Liver (tissue), 9 donors: ENCODE measurements around the gene APOF. TPM values are rescaled to one million over a fixed set of nuclear protein-coding genes. Genes with fewer than 3 reads are reported as not detected.
A peak's percentile ranks its signal among the peaks of the same experiment; 100 is the strongest.
"Not testable (repeated sequence)": the region's sequence is repeated elsewhere in the genome, so short reads cannot be mapped to it uniquely, and the experiment has no call there.

Experiments used
- DNase-seq: peaks from one replicate; pipeline ENCODE4 v3.0.0-alpha.2; 2017; ENCODE audit warnings: low spot score
- H3K27ac ChIP-seq, 2 donors: one replicate each; pipeline ENCODE4 v1.7.0; 2013; ENCODE audit warnings: inconsistent platforms in 2 of 2, low read length in 2 of 2, control low read depth in 1 of 2, low read depth in 1 of 2, mild to moderate bottlenecking in 1 of 2
- H3K27me3 ChIP-seq, 4 donors: one replicate each; pipeline versions ENCODE4 v1.6.1 to v1.7.0; 2013; ENCODE audit warnings: low read length in 3 of 4, inconsistent platforms in 1 of 4, mild to moderate bottlenecking in 1 of 4, moderate library complexity in 1 of 4; ENCODE audit not compliant: control insufficient read depth in 4 of 4, insufficient read depth in 4 of 4
- H3K36me3 ChIP-seq, 4 donors: one replicate each; pipeline versions ENCODE4 v1.6.1 to v1.7.0; 2013; ENCODE audit warnings: low read length in 3 of 4, mild to moderate bottlenecking in 3 of 4, low read depth in 1 of 4, moderate library complexity in 1 of 4; ENCODE audit not compliant: control insufficient read depth in 4 of 4, insufficient read depth in 3 of 4
- H3K4me1 ChIP-seq, 4 donors: one replicate each; pipeline versions ENCODE4 v1.6.1 to v1.7.0; 2013; ENCODE audit warnings: low read length in 3 of 4, mild to moderate bottlenecking in 3 of 4, moderate library complexity in 1 of 4; ENCODE audit not compliant: control insufficient read depth in 4 of 4, insufficient read depth in 4 of 4
- H3K4me3 ChIP-seq, 3 donors: one replicate each; pipeline versions ENCODE4 v1.6.1 to v1.7.0; 2013; ENCODE audit warnings: low read length in 3 of 3, control low read depth in 1 of 3, low read depth in 1 of 3, mild to moderate bottlenecking in 1 of 3
- H3K9ac ChIP-seq, 2 donors: one replicate each; pipeline ENCODE4 v1.7.0; 2013; ENCODE audit warnings: low read length in 2 of 2, mild to moderate bottlenecking in 2 of 2, moderate library complexity in 2 of 2, control low read depth in 1 of 2, low read depth in 1 of 2
- H3K9me3 ChIP-seq, 4 donors: one replicate each; pipeline versions ENCODE4 v1.6.1 to v1.7.0; 2013; ENCODE audit warnings: low read length in 3 of 4; ENCODE audit not compliant: control insufficient read depth in 4 of 4
- GABPA ChIP-seq, 2 donors: IDR thresholded peaks in 1 of 2; conservative IDR thresholded peaks in 1 of 2; 2 replicates each; pipeline ENCODE4 v1.6.1; 2016; ENCODE audit warnings: antibody characterized with exemption in 2 of 2, mild to moderate bottlenecking in 1 of 2, moderate library complexity in 1 of 2
- HNF4A ChIP-seq, 2 donors: conservative IDR thresholded peaks; 2 replicates each; pipeline ENCODE4 v1.6.1; 2016; ENCODE audit warnings: antibody characterized with exemption in 2 of 2, mild to moderate bottlenecking in 2 of 2
- ZBTB33 ChIP-seq: IDR thresholded peaks from 2 replicates; pipeline ENCODE4 v1.6.1; 2016; ENCODE audit warnings: antibody characterized with exemption
- WGBS: extraction: QIAGEN DNeasy Blood & Tissue Kit; methylation state at CpG from one replicate; pipeline ENCODE4 v1.1.7; 2013; 5-methylcytosine and 5-hydroxymethylcytosine counted together
- polyA plus RNA-seq, 2 donors: library from polyadenylated mRNA; stranded (reverse) in 1 of 2; unstranded in 1 of 2; fragments of 200-250 nt in 1 of 2; fragments of >200 nt in 1 of 2; fragmentation: Nextera tagmentation in 1 of 2; extraction: Ambion mirVana in 1 of 2; gene quantifications; one replicate each; pipeline versions ENCODE4 v1.2.1 to v1.2.3, GENCODE V29; 2013 to 2015
- total RNA-seq, 2 donors: library from RNA; depleted of rRNA; stranded (reverse); fragments of >200 nt; gene quantifications; one replicate each; pipeline ENCODE4 v1.2.3, GENCODE V29; 2014
- TF ChIP-seq, protein P1 (sequence below): fragments of 150-350 bp; IDR thresholded peaks from 2 replicates; pipeline ENCODE4 v1.5.1; 2017; ENCODE audit warnings: improper control_type of control experiment, low read depth, low read length; ENCODE audit not compliant: missing input control
- donor health status: healthy.
- donor health status: healthy.
- donor health status: healthy.
- donor health status: healthy.
- donor health status: healthy.

The APOF gene
- total and polyA plus RNA-seq, 4 donors = 11.9 to 335 (median 156) TPM

DNA sequence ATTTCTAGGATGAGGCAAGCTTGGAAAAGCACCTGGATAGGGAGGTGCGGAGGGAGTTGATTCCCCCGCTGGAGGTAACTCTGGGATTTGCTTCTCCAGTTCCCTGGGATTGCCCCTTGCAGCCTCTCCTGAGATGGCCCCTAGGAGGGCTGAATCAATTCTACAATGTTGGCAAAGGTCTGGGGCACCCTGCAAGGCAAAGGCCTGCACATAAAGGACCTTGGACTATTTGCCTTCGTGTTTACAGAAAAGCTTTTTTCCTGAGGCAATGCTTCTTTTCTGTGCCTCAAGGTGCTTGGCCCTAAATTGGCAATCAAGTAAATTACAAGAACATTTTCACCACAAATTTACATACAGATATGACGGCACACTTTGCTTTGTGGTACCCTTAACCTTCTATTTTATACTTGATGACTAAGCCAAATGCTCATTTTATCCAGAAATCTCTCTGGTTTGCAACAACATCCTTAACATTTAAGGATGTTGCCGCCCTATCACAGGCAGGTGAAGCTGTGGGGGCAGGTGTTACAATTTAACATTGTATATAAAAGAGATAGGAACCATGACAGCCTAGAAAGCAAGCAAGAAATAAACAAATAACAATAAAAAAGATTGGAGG, 46.3 kb upstream of the APOF start:
- DNase-seq = no peak
- Histone ChIP-seq H3K9ac (no peak overlapping the region), H3K4me3 (no peak overlapping the region), H3K27me3 (no peaks in the 10 kb centered on the region), H3K27ac (no peak overlapping the region), H3K9me3 (no peaks in the 10 kb centered on the region), H3K4me1 (peaks cover 2 to 18% (median 6%) of the 10 kb centered on the region in 4 donors), H3K36me3 (no peaks in the 10 kb centered on the region)
- WGBS = 79% methylated on average over 5 of the region's 5 CpGs
- TF ChIP-seq GABPA (IDR thresholded peaks at IDR 0.05 in 1 of 2, conservative IDR thresholded peaks at IDR 0.05 in 1 of 2) (no peak), HNF4A (conservative IDR thresholded peaks at IDR 0.05) (peak; percentile 44 to 49), ZBTB33 (no peak)
- TF ChIP-seq, protein P1, sequence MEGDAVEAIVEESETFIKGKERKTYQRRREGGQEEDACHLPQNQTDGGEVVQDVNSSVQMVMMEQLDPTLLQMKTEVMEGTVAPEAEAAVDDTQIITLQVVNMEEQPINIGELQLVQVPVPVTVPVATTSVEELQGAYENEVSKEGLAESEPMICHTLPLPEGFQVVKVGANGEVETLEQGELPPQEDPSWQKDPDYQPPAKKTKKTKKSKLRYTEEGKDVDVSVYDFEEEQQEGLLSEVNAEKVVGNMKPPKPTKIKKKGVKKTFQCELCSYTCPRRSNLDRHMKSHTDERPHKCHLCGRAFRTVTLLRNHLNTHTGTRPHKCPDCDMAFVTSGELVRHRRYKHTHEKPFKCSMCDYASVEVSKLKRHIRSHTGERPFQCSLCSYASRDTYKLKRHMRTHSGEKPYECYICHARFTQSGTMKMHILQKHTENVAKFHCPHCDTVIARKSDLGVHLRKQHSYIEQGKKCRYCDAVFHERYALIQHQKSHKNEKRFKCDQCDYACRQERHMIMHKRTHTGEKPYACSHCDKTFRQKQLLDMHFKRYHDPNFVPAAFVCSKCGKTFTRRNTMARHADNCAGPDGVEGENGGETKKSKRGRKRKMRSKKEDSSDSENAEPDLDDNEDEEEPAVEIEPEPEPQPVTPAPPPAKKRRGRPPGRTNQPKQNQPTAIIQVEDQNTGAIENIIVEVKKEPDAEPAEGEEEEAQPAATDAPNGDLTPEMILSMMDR = no peak

GRCh38 chr12:56404227-56404626, 41.6 kb upstream of the APOF start:
- not testable (repeated sequence) for H3K27ac ChIP-seq, H3K9ac ChIP-seq, H3K4me3 ChIP-seq, H3K36me3 ChIP-seq, DNase-seq, H3K9me3 ChIP-seq, H3K4me1 ChIP-seq, H3K27me3 ChIP-seq
- WGBS = 80% methylated on average over 3 of the region's 3 CpGs

GRCh38 chr12:56401612-56402011, 39.0 kb upstream of the APOF start:
- not testable (repeated sequence) for H3K27me3 ChIP-seq, H3K4me3 ChIP-seq, H3K9ac ChIP-seq, H3K27ac ChIP-seq, H3K36me3 ChIP-seq, DNase-seq, H3K9me3 ChIP-seq, H3K4me1 ChIP-seq

DNA sequence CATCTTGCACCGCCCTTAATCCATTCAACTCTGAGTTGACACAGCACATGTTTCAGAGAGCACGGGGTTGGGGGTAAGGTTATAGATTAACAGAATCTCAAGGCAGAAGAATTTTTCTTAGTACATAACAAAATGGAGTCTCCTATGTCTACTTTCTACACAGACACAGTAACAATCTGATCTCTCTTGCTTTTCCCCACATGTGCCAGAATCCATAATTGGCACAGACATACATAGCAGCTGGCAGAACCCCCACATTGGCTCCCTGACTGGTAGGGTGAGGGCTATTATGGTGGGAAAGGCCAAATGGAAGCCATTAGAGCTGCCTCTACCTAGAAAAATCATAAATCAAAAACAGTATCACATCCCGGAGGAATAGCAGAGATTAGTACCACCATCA, 38.5 kb upstream of the APOF start:
- not testable (repeated sequence) for DNase-seq, H3K9ac ChIP-seq, H3K27ac ChIP-seq, H3K36me3 ChIP-seq, H3K4me3 ChIP-seq, H3K9me3 ChIP-seq, H3K27me3 ChIP-seq, H3K4me1 ChIP-seq
- 92% methylated on average over 1 of the region's 3 CpGs for WGBS

DNA sequence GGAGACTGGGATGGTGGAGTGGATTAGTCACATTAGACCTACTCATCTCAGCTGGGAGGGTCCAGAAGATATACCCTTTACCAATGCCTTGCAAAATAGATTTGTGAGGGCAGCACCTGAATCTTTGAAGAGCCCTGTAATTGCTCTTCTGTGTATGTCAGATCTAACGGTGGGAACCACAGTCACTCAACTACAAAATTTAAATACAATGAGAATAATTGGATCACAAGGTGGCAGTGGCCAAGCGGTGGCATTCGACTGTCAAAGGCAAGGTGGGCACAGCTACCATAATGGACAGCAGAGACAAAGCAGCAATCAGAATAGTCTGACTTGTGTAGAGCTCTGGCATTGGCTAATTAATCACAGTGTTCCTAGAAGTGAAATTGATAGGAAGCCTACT, 36.8 kb upstream of the APOF start:
- H3K4me3 ChIP-seq, DNase-seq, H3K9ac ChIP-seq, H3K36me3 ChIP-seq, H3K4me1 ChIP-seq, H3K9me3 ChIP-seq, H3K27ac ChIP-seq, H3K27me3 ChIP-seq: not testable (repeated sequence)
- WGBS = 95% methylated on average over 3 of the region's 3 CpGs
